ENCODE results near the gene MAD2L1BP.
"Not testable (repeated sequence)": the region's sequence is repeated elsewhere in the genome, so short reads cannot be mapped to it uniquely, and the experiment has no call there.

The MAD2L1BP gene

GRCh38 chr6:43647613-43648012 lies 12.0 kb downstream of the MAD2L1BP start:
- Histone ChIP-seq H3K36me3 (peaks cover 3% of the 10 kb centered on the region), H3K4me3 (ENCODE audit: low read depth in 1 of 2, low read length in 1 of 2) (no peak overlapping the region), H3K9me3 (no peaks in the 10 kb centered on the region), H3K4me1 (ENCODE audit: control insufficient read depth in 1 of 2, insufficient read depth in 1 of 2, low read depth in 1 of 2, low read length in 1 of 2) (peaks cover 10 to 12% of the 10 kb centered on the region in 2 experiments), H3K27me3 (no peaks in the 10 kb centered on the region), H3K27ac (no peak overlapping the region)
- no peak for TF ChIP-seq CTCF (IDR thresholded peaks at IDR 0.05)

GRCh38 chr6:43648248-43648647 lies 12.6 kb downstream of the MAD2L1BP start:
- Histone ChIP-seq H3K27me3 (peaks cover 4% of the 10 kb centered on the region), H3K9me3 (no peaks in the 10 kb centered on the region), H3K4me3 (ENCODE audit: low read depth in 1 of 2, low read length in 1 of 2) (no peak overlapping the region), H3K4me1 (ENCODE audit: control insufficient read depth in 1 of 2, insufficient read depth in 1 of 2, low read depth in 1 of 2, low read length in 1 of 2) (peaks cover 10 to 12% of the 10 kb centered on the region in 2 experiments), H3K27ac (no peak overlapping the region), H3K36me3 (no peaks in the 10 kb centered on the region)
- no peak for TF ChIP-seq CTCF (IDR thresholded peaks at IDR 0.05)

GRCh38 chr6:43652822-43653221 lies 17.2 kb downstream of the MAD2L1BP start:
- not testable (repeated sequence) for H3K4me3 ChIP-seq (ENCODE audit: low read depth in 1 of 2, low read length in 1 of 2); H3K9me3 ChIP-seq; H3K27ac ChIP-seq; H3K36me3 ChIP-seq; H3K4me1 ChIP-seq (ENCODE audit: control insufficient read depth in 1 of 2, insufficient read depth in 1 of 2, low read depth in 1 of 2, low read length in 1 of 2)
- peaks cover 14% of the 10 kb centered on the region for H3K27me3 ChIP-seq

GRCh38 chr6:43657221-43657802 lies 21.7 kb downstream of the MAD2L1BP start:
- TF ChIP-seq CTCF (IDR thresholded peaks at IDR 0.05): no peak

GRCh38 chr6:43658161-43658560 lies 22.5 kb downstream of the MAD2L1BP start:
- Histone ChIP-seq H3K36me3 (no peaks in the 10 kb centered on the region), H3K27ac (no peak overlapping the region), H3K4me3 (ENCODE audit: low read depth in 1 of 2, low read length in 1 of 2) (no peak overlapping the region), H3K4me1 (ENCODE audit: control insufficient read depth in 1 of 2, insufficient read depth in 1 of 2, low read depth in 1 of 2, low read length in 1 of 2) (no peaks in the 10 kb centered on the region), H3K9me3 (no peaks in the 10 kb centered on the region), H3K27me3 (peaks cover 10% of the 10 kb centered on the region)
- no peak for TF ChIP-seq CTCF (IDR thresholded peaks at IDR 0.05)

More at GRCh38 chr6:43657221-43657802, 21.7 kb downstream of the MAD2L1BP start:
- Histone ChIP-seq H3K36me3 (no peaks in the 10 kb centered on the region), H3K4me3 (ENCODE audit: low read depth in 1 of 2, low read length in 1 of 2) (no peak overlapping the region), H3K4me1 (ENCODE audit: control insufficient read depth in 1 of 2, insufficient read depth in 1 of 2, low read depth in 1 of 2, low read length in 1 of 2) (no peaks in the 10 kb centered on the region), H3K27ac (no peak overlapping the region), H3K27me3 (peaks cover 14% of the 10 kb centered on the region), H3K9me3 (no peaks in the 10 kb centered on the region)

GRCh38 chr6:43662948-43663347 lies 27.3 kb downstream of the MAD2L1BP start:
- not testable (repeated sequence) for H3K9me3 ChIP-seq; H3K4me3 ChIP-seq (ENCODE audit: low read depth in 1 of 2, low read length in 1 of 2); H3K27ac ChIP-seq; H3K36me3 ChIP-seq; H3K4me1 ChIP-seq (ENCODE audit: control insufficient read depth in 1 of 2, insufficient read depth in 1 of 2, low read depth in 1 of 2, low read length in 1 of 2)
- peaks cover 14% of the 10 kb centered on the region for H3K27me3 ChIP-seq
